ENCODE measurements around the gene VPS45. TPM values are rescaled to one million over a fixed set of nuclear protein-coding genes. Genes with fewer than 3 reads are reported as not detected.

The VPS45 gene
- total RNA-seq, 1 experiment from 2014 or later: 49.5 TPM

DNA sequence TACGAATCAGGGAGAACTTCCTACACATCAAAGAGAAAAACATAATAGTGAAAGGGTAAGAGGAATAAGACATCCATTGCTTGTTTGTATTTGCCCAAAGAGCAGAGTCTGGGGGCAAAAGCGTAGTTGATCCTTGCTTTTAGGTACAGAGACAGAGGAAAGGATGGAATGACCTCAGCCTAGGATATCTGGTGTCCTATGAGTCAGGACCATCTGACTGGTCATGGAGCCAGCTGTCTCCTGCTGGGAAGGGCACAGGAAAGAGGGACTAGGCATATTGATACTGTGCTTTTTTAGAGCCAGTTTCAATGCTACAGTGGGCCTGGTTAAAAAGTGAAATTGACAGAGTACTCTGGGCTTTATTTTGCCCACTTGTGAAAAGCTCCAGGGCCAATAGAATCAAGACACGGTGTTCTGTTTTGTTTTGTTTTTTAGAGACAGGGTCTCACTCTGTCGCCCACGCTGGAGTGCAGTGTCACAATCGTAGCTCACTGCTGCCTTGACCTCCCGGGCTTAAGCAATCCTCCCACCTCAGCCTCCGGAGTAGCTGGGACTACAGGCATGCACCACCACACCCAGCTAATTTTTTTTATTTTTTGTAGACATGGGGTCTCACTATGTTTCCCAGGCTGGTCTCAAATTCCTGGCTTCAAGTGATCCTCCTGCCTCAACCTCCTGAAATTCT is 85.3 kb downstream of the VPS45 start:
- Histone ChIP-seq H3K9me3 (replicated peaks) (no peaks in the 10 kb centered on the region), H3K36me3 (peaks cover 49% of the 10 kb centered on the region), H3K27ac (peak overlapping the region; percentile 38), H3K4me3 (no peak overlapping the region), H3K4me1 (peaks cover 13% of the 10 kb centered on the region), H3K27me3 (no peaks in the 10 kb centered on the region)
- DNase-seq: peak; percentile 51 to 62

DNA sequence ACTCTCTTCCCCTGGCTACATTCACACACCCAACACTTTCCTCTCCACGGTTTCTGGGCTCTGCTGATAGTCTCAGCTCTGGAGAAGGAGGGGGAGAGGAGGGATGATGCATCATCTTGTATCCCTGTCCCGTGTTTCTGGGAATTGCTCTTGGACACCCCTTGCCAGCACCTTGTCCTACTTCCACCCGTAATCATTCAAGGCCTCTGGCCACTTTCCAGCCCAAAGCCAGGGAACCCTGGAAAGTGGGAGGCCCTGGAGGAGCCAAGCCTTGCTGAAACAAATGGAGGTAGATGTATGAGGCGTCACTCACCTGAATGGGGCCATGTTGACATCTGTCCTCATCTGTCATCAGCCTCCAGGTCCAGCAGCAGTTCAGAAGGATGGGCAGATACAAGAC is 86.6 kb downstream of the VPS45 start:
- no peaks in the 10 kb centered on the region for H3K9me3 ChIP-seq (replicated peaks)
- peaks cover 13% of the 10 kb centered on the region for H3K4me1 ChIP-seq
- H3K27ac ChIP-seq: no peak overlapping the region
- H3K27me3 ChIP-seq: no peaks in the 10 kb centered on the region
- no peak for DNase-seq
- no peak overlapping the region for H3K4me3 ChIP-seq
- H3K36me3 ChIP-seq: peaks cover 57% of the 10 kb centered on the region

DNA sequence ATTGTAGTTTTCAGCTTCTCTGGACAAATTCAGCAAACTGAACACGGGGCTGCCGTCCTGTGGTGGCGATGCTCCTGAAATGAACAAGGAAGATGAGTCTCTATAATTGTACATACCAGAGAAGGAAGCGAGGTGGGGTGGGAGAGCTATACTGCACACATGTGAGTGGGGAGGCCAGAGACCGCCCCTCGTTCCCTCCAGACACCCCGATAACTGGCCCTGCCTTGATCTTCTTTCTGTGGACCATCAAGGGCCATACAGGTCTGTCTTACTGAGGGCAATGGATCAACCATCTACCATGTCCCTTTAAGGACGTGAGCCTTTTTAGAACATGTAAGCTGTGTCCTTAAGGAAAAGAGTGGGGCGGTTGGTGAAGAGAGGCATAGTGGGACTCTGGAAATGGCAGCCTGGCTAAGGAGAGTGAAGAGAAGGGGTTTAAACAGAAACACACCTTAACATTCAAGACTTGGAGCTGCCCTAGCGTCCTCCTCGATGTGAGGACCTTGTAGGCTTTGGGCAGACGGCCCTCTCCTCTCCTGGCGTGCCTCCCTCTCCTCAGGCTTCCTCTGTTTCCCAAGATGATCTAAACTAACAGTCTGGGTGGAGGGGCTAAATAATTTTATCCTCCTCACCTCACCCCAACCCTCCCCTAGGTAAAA is 88.0 kb downstream of the VPS45 start:
- Histone ChIP-seq H3K4me1 (peaks cover 17% of the 10 kb centered on the region), H3K36me3 (peaks cover 66% of the 10 kb centered on the region), H3K27ac (no peak overlapping the region)

DNA sequence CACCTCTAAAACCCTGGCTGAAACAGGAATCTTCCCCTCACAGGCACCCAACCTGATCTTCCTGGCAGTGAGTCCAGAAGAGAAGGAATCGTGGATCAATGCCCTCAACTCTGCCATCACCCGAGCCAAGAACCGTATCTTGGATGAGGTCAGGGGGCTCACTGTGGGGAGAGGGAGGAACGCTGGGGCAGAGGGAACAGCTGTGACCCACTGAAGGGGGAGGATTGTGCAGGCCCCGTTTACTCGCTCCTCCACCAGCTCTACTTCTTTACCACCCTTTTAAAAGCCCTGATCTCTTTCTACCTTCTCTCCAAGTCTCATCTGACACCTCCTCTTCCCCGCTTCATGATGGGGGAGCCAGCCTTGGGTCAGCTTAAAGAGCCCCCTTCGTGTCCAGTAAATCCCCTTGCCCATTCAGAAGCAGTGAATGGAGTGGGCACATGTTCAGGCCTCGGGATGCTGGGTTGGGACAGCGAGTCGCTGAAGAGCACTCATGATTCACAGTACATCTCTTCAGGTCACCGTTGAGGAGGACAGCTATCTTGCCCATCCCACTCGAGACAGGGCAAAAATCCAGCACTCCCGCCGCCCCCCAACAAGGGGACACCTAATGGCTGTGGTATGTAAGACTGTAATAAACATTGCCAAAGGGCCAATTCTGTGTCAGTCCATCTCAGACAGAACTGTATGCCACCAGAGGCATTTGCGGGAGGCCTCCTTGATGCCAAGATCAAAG is 89.5 kb downstream of the VPS45 start:
- Histone ChIP-seq H3K4me1 (peaks cover 13% of the 10 kb centered on the region), H3K27ac (no peak overlapping the region), H3K27me3 (no peaks in the 10 kb centered on the region), H3K4me3 (no peak overlapping the region), H3K36me3 (peaks cover 62% of the 10 kb centered on the region), H3K9me3 (replicated peaks) (no peaks in the 10 kb centered on the region)
- no peak for DNase-seq

More for the DNA sequence above, 88.0 kb downstream of the VPS45 start:
- Histone ChIP-seq H3K27me3 (no peaks in the 10 kb centered on the region), H3K9me3 (replicated peaks) (no peaks in the 10 kb centered on the region), H3K4me3 (no peak overlapping the region)
- DNase-seq: no peak

DNA sequence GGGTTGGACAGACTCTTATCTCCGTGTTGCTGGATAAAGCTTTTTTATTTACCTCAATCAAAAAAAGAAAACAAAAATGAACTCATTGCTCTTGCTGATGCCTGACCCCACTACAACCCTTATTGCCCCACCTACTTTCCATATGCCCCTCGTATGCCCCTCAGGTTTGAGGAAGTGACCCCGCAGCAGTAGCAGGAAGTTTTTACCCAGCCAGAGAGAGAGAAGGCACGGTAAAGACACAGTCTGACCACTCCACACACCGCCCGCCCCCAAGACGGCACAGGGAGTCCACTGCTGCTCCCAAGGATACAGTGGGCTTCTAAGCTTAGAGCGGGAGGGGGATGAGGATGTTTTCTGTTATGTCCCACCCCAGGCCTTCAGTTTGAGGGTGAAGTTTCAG is 92.0 kb downstream of the VPS45 start:
- no peak for DNase-seq
- Histone ChIP-seq H3K27me3 (no peaks in the 10 kb centered on the region), H3K4me1 (peaks cover 15% of the 10 kb centered on the region), H3K9me3 (replicated peaks) (no peaks in the 10 kb centered on the region), H3K27ac (no peak overlapping the region), H3K36me3 (peaks cover 47% of the 10 kb centered on the region), H3K4me3 (no peak overlapping the region)

DNA sequence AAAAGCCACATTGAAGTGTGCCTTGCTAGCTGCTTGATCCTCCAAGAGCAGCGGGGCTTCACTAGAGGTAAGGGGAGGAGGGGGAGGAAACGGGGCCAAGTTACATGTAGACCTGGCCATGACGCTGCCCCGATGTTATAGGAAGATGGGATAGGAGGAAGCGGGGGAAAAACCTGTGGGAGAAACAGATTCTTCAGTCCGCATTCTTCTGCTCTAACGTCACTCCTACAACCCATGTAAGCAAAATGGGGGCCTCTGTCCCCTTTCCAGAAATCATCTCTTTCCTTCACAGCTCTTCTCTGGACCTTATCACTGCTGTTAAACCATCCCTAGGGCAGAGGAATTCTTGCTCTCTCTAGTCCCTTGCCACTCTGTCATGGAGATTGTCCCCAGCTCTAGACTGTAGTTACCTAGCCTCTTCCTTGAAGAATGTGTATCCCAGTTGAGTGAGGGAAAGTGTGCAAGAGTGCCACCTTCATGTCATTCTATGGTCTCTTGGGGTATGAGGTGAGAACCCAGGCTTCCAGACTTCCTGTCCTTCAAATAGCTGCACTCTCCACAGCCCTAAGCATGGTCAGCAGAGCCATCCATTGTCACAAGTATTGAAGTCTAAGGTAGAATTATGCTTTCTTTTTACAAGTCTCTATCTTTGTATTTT is 93.5 kb downstream of the VPS45 start:
- Histone ChIP-seq H3K4me1 (peaks cover 15% of the 10 kb centered on the region), H3K9me3 (replicated peaks) (no peaks in the 10 kb centered on the region), H3K36me3 (peaks cover 34% of the 10 kb centered on the region), H3K4me3 (no peak overlapping the region), H3K27ac (no peak overlapping the region), H3K27me3 (no peaks in the 10 kb centered on the region)
- no peak for DNase-seq

DNA sequence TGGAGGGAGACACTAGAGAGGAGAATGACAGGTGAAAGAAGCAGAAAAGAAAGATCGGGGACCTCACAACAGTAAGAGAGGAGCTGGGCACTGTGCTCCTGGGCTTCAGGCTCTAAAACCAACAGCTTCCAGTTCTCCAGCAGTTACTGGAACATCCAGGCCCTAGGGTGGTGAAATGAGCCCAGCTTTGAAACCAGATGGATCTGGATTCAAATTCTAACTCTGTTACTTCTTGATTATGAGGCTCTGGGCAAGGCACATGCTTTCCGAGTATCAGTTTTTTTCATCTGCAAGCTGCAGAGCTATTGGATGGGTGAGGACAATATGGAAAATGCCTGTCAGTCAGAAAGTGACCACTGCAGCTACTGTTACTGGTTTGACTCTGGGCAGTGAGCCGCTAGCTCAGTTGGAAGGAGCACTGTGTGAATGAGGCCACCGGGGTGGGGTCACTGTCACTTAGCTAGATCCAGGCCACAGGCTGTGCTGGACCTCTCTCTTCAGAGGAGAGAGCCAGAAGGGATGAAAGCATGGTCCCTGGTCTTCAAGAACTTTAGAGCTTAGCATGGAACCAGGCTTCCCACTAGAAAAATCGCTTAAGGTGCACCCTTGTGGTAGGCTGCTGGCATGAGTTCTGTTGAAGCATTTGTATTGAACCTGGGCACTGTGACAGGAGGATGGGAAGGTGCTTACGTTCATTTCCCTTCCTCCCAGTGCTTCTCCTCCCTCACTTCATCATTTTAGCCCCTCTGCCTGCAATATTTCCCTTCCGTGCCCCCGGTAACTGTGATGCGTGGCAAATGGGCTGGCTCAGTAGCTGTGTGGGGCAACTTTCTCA is 94.4 kb downstream of the VPS45 start:
- Histone ChIP-seq H3K27ac (no peak overlapping the region), H3K36me3 (peaks cover 25% of the 10 kb centered on the region), H3K9me3 (replicated peaks) (no peaks in the 10 kb centered on the region), H3K4me3 (peak overlapping the region; percentile 49), H3K4me1 (peaks cover 15% of the 10 kb centered on the region), H3K27me3 (no peaks in the 10 kb centered on the region)
- no peak for DNase-seq

DNA sequence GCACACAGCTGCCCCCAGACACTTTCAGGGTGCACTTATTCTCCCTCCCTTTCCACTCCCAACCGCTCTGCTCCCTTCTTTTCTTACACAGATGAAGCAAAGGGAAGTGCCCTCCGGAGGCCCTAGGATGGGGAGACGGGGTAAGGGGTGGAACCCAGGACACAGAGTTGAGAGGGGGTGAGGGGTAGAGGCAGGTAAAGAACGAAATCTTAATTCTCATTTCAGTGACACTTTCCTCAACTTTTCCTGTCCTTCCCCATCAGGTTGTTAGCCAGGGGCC is 94.9 kb downstream of the VPS45 start:
- H3K4me1 ChIP-seq: peaks cover 15% of the 10 kb centered on the region

DNA sequence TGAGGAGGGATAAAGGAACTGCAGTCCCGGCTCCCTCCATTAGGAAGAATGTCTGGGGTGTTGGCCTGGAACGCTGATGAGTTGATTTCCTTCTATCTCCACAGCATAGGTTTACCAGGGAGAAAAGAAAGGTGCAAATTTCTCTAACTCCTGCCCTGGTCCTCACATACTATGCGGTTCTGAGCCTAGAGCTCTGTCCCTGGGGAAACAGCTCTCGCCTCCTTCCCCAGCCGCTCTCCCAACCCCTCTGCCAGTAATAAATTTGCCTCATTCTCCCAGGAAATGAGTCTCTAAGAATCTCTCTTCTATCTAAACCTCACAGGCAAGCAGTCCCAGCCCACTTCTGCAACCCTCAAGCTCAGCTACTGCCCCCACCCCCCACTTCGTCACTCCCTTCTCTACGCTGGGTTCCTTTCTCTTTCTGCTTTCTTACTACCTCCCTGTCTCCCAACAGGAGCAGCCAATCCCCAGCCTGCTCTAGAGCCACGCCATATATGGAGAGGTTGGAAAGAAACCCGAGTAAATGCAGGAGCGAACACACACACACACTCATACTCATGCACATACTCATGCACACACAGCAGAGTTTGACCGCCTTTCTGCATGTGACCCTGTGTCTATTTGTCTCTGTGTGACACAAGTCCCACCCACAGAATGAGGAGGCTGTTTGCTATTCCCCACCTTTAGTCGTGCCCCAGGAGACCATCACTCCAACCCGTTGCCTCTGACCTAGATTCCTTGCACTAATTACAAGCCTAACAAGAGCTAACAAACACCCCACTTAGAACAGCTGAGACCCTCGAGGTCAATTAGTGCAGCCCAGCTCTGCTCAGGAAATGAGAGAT is 95.5 kb downstream of the VPS45 start:
- Histone ChIP-seq H3K4me3 (peak overlapping the region; percentile 49), H3K4me1 (peaks cover 15% of the 10 kb centered on the region), H3K27ac (peak overlapping the region; percentile 33), H3K9me3 (replicated peaks) (no peaks in the 10 kb centered on the region), H3K27me3 (no peaks in the 10 kb centered on the region), H3K36me3 (peaks cover 16% of the 10 kb centered on the region)
- peak; percentile 85 to 90 for DNase-seq

More for the DNA sequence above, 94.9 kb downstream of the VPS45 start:
- H3K27ac ChIP-seq: peak overlapping the region; percentile 33
- peaks cover 20% of the 10 kb centered on the region for H3K36me3 ChIP-seq
- no peaks in the 10 kb centered on the region for H3K27me3 ChIP-seq
- no peak for DNase-seq
- H3K9me3 ChIP-seq (replicated peaks): no peaks in the 10 kb centered on the region
- H3K4me3 ChIP-seq: peak overlapping the region; percentile 49

DNA sequence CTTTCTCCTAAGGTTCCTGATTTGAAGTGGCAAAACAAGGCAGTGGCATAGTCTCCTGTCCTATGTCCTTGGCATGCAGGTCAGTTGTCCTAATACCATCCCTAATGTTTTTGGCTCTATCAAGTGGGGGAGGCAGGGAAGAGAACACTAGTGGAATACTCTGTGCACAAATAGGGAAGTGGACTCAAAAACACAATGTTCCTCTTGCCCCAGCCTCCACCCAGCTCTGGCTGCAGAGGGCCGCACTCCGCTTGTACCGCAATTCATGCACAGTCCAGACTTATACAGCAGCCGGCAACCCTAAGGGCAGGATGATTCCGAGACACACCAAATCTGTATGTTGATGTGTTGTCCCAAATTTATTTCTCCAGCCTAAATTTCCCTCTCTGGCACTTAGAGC is 96.6 kb downstream of the VPS45 start:
- no peak for DNase-seq
- Histone ChIP-seq H3K27ac (no peak overlapping the region), H3K4me3 (no peak overlapping the region), H3K27me3 (no peaks in the 10 kb centered on the region), H3K4me1 (peaks cover 15% of the 10 kb centered on the region), H3K36me3 (peaks cover 9% of the 10 kb centered on the region), H3K9me3 (replicated peaks) (no peaks in the 10 kb centered on the region)

DNA sequence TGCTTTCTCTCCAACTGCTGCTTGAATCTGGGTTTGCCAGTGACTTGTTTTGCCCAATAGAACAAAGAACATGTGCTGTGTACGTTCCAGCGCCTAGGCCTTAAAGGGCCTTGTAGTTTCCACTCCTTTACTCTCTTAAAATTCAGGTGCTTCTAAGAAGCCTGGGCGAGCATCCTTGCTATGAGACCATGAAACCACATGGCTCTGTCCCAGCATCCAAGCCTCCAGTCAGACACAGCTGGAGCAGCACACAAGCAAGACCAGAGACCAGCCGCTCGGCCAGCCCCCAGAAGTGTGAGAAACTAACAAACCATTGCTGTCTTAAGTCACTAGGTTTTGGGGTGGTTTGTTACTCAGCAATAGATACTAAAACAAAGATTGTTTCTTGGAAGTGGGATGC is 97.2 kb downstream of the VPS45 start:
- Histone ChIP-seq H3K4me1 (peaks cover 12% of the 10 kb centered on the region), H3K4me3 (no peak overlapping the region), H3K36me3 (peaks cover 3% of the 10 kb centered on the region; the same call in 1 of the 2 replicates), H3K27ac (no peak overlapping the region), H3K9me3 (replicated peaks) (no peaks in the 10 kb centered on the region), H3K27me3 (no peaks in the 10 kb centered on the region)
- no peak for DNase-seq

DNA sequence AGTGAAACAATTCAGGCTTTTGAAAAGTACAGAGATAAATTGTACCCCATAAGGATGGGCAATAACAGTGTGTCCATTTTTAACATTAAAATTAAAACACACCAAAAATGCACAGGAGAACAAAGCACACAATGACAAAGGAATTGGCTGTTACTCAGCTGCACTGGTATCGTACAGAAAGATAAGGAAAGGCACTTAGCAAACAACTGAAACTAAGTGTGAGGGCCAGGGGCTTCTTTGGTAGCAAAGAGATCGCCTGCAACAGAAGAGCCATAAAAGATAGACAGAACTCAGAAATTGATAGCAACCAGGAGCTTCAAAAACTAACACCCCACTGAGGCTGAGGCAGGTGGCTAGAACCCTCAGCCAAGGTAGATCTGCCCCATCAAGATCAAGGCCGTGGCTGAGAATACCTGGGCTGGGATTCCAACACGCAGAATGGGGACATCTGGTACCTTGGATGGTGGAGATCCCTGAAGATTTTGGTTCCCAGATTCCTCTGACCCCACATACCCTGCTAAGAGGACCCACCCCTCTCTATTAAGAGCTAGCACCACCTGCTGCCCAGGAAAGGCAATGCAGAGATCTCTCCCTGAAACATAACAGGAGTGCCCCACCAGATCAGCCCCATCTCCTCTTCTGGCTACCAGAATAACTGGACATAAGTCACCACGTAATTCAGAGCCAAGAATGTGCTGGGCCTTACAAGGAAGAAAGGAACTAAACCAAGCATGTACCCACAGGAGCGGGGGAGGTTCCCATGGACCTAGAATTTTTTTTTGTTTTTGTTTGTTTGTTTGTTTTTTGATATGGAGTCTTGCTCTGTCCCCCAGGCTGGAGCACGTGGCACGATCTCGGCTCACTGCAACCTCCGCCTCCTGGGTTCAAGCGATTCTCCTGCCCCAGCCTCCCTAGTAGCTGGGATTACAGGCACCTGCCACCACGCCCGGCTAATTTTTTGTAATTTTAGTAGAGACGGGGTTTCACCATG is 98.3 kb downstream of the VPS45 start:
- Histone ChIP-seq H3K27ac (no peak overlapping the region), H3K9me3 (replicated peaks) (no peaks in the 10 kb centered on the region), H3K4me1 (peaks cover 12% of the 10 kb centered on the region), H3K4me3 (no peak overlapping the region), H3K27me3 (no peaks in the 10 kb centered on the region), H3K36me3 (no peaks in the 10 kb centered on the region)
- peak; percentile 65 to 80 for DNase-seq
